GM18499 (cell line): ENCODE data around the gene TRA2A.

Experiments
- ATAC-seq: cut with Tn5 transposase; IDR thresholded peaks from one replicate; pipeline ENCODE4 v1.9.1; 2021; ENCODE audit warnings: moderate number of reproducible peaks; ENCODE audit not compliant: insufficient read depth, unreplicated experiment

TRA2A gene

DNA sequence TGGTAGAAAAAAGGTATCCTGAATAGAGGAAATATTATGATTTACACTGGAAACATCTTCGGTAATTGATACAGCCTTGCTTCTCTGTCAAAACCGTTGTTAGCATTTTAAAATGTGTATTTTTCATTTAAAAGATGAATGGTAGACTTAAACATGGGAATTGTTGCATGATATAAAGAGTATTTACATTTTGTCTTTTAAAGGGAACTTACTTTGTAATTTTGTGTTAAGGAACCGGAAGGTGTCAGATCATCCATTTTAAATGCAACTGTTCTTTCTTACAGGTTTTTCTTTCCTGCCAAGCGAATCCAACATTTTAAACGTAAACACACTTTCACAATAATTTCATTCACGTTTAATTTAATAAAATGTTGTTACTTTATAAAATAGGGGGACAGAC is 59.7 kb downstream of the TRA2A start:
- no peak for ATAC-seq

DNA sequence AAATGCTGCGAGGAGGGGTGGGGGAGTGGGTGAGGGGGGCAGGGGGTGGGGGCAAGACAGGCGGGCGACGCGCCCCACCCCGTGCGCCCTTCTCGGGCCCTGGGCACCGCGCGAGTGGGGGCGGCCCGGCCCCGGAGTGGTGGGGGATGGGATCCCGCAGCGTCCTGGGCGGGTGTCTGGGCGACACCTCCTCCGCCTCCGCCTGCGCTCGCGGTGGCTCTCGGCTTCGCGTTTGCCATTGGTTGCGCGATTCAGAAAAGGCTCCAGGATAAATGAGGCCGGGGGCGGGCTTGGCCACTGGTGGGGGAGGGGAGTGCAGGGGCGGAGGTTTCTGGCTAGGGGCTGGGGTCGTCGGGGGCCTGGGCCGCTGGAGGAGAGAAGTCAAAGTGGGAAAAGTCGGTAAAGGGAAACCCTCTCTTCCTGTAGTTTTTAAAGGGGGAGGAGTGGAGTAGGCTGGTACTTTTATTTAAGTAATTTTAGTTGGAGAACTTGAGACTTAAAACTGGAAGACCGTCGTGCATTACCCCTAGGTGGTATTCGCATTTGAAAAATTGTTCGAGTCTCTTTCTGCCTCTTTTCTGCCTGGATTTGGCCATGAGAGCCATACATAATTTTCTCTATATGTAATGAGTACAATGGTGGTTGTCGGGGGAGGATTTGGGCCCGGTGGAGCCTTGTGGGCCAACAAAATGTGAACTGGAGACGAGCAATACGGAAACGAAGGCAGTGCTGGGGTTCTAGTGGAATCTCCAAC is 60.5 kb downstream of the TRA2A start:
- no peak for ATAC-seq

DNA sequence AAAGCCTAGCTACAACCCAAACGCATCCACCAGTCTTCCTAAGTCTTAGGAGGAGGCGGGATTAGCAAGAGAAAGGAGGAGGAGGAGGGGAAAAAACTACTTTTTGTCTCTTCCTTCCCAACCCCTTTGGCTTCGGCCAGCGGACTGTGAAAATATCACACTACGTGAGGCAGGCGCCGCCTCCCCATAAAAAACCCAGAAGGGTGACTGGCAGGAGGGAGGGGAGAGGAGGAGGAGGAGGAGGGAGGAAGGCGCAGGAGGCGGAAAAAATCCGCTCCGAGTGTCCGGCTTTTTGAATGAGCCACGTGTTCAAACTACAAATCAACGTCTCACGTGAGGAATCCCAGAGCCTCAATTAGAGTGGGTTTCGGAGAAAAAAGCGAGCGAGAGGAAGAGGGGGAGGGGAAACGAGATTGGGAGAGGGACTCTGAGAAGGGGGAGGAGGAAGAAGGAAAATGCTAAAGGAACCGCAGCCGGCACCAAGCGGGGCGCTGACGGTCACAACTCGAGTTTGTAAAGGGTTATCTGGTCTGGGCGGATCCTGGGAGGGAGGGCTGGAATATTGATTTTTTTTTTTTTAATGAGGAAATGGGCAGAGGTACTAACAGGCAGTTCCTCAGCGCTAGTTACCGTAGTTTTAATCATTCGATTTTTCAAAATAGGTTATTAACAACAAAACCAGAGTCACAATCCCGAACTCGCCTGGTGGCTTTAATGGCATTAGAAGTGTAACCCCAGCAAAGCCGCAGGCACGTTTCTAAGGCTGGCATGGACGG is 61.3 kb downstream of the TRA2A start, which contains the start of gene IGF2BP3:
TSS of gene IGF2BP3 (minus strand) at position 162 of the 776 bp plus-strand sequence. CDS start 381 bp downstream, outside the sequence.
- ATAC-seq: no peak

DNA sequence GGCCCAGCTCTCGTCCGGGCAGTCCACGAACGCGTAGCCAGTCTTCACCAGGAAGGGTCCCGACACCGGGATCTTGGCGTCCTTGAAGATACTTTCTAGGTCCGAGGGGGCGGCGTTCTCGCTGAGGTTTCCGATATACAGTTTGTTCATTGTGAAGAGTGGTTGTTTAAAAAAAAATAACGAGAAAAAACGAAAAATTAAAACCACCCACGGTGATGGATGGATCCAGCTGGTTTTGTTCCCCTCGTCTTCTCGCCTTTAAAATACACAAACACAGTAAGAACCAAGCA is 61.9 kb downstream of the TRA2A start:
- ATAC-seq: no peak

DNA sequence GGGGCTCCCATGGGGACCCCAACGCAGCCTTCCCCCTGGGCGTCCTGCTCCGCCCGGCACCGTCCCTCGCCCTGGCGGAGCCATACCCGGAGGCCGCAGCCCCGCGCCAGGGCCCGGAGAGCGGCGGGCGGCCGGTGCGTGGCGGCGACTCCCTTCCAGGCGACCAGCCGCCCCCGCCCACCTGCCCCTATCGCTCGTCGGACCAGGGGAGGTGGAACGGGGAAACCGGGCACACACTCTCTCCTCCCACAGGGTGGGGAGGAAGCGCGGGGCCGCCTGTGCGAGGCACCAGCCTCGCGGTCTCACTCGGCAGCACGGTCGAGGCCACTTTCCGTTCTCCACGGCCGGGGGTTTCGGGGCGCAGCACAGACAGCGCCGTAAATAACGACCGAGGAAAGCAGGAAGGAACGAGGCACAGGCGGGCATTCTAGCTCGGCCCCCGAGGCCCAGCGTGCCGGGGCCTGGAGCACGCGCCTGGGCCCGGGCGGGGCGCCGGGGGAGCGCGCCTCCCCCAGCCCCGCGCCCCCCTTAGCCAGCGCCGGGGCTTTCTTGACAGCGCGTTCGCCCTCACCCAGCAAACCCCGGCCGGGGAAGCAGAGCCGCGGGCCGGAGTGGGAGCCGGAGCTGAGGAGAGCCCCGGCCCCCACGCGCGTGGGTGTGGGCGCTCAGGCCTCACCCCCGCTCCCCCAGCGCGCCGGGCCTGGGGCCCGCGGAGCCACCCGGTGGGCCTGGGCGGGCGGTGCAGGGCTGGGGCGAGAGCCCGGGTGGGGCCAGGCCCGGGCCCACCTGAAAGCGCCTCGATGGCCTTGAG is 62.4 kb downstream of the TRA2A start:
- ATAC-seq: no peak

DNA sequence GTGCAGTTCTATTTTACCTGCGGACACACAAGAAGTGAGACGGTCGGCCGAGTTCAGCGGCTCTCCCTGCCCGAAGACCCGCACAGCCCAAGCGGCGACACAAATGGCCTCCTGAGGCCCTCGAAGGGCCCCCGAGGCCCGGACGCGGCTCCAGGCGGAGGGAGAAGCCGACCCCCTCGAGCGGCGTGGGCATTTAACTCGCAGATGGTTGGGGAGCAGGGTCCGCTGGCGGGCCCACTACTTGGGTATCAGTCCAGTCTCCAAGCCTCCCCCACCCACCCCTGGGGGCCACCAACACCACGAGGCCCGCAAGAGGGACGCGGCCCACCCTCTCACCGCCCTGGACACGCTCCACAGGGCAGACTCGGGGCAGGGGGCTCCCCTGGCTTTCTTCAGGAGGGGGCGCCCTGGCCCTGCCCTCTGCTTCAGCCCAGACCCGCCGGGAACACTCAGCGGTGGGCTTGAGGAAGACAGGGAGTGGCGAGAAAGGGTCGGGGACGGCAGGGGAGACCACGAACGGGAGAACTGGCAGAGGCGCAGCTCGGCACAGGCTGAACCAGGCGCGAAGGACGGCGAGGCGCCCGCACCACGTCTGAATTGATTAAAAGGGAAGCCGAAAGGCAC is 63.1 kb downstream of the TRA2A start:
- ATAC-seq: no peak

DNA sequence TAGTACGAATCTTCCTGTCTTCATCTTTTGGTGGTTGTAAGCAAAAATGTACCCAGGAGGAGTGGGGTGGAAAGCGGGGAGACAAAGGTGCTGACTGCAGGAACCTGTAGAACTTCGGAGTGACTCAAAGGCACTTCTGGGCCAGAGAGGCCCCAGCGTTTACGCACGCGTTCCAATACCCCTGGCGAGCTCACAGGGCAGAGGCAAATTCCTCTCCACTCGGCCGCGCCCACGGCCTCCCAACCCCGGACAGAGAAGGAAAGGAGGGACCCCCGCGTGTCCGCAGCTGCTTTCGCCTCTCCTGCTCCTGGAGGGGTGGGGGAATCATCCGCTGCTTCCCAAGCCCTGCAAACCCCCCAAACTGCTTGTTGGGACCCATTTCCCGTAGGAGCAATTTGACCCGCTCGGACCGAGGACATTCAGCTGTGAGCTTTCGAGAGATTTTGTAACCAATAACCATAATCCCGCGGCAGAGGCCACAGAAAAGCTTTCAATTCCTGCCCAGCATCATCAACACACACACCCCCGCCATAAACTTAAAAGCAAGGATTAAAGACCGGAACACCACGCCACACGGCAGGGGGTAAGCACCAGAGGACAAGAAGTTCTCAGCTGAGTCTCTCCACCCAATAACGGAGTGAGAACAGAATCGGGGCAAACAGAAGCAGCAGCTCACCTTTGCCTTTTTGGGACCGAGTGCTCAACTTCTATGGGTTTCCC is 63.8 kb downstream of the TRA2A start:
- ATAC-seq: no peak

DNA sequence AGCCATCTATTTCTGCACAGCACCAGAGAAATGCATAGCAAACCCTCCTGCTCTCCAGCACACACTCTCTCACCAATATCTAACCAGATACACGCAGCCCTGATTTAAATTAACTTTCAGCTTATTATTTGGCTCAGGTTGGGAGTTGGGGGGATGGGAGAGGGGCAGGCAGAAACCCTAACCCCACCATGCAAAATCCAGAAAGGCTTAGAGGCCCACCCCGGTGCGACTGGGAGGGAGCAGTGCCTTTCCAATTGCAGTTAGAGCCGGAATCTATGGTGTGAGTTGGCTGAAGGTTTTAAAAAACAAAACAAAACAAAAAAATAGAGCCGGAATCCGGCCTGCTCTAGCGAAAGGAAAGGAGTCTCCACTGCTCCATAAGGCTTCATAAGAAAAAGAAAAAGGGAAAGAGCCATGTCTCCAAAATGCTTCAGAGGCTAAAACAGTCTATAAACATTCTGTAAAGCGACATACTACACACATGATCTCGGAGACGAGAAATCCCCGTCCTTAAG is 64.4 kb downstream of the TRA2A start:
- ATAC-seq: no peak

DNA sequence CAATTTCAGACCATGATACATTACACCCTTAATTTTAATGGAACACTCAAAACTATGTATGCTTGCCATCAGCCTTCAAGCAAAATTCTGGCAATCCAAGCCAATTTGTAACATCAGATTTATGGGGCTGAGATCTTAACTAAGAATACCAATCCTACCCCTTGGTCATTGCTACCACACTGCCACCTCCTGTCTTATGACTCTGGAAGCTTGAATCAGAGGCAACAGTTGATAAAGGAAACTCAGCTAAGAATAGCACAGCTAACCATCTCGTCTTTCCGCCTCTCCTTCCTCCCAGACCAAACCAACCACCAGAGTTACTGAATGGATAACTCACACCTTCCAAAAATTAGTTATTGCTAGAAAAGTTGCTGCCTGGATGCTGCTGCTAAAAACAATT is 68.9 kb downstream of the TRA2A start:
- no peak for ATAC-seq

DNA sequence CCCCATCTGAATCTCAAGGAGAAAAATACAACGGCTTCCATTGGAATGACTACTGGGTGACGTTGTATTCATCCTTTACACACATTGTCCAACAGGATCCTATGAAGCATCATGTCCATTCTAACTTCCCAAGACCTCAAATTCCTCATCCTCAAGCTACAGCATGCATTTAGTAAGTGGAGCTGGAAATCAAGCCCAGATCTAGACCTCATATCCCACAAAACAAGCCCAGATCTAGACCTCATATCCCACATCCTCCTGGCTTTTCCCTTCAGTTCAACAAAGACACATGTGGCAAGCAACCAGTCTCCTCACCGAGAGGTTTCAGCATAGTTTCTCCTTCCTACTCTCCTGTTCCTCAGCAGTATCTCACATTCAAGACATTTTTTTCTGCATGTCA is 73.7 kb downstream of the TRA2A start:
- no peak for ATAC-seq

DNA sequence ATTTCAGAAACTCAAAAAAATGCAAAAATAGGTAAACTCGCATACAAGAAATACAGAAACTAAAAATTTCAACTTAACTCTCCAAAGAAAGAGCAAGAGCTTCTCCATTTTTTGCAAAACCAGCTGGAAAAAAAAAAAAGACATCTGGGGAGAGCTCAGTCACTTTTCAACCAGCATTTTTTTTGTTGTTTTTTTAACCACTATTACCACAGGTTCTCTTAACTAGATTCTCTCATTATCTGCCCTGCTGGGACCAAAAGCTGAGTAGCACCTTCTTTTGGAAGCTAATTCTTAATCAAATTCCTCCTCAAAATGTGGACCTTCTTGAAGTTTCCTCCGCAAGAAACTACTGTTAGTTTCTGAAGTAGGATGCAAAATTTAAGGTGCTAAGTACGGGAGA is 75.7 kb downstream of the TRA2A start:
- ATAC-seq: no peak

DNA sequence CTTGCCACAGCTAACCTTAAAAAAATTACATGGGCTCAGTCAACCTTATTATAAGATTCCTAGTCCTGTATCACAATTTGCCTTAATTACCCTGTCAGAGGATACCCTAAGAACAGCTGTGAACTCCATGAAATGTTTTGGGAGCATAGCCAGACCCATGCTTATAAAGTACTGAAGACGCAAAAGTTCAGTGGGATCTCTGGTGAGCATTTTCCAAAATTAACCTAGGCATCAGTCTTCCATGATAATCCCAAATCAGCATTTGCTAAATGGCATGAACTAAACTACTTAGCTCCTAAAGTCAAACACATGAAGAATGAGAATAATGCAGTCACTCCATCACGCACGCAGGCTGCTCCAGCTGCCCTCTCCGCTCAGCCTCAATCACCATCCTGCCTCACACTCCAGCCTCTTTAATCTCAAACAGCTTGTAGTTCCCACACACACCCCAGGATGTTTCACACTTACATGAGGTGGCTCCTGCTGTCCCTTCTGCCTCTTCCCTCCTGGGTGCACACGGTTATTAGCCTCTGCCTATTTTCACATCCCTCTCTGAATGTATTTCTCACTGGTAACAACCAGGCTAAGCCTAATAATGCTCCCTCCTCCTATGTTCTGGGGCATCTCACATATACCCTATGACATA is 76.8 kb downstream of the TRA2A start:
- ATAC-seq: no peak
